ENCODE data around the gene ARHGEF12. TPM values are rescaled to one million over a fixed set of nuclear protein-coding genes. Genes with fewer than 3 reads are reported as not detected.

The ARHGEF12 gene
- total RNA-seq, 4 donors from 2014 or later: 99.7 to 135 (median 112) TPM

- H3K4me3 ChIP-seq: no peak overlapping the region
- ATAC-seq: no peak
- no peaks in the 10 kb centered on the region for H3K27me3 ChIP-seq
- WGBS, 2 donors (ENCODE audit: low coverage in 1 of 2): 28 to 42% methylated on average over 5 to 6 of the region's 6 CpGs
- TF ChIP-seq POLR2AphosphoS5 (IDR thresholded peaks at IDR 0.05): no peak
- no peak for TF ChIP-seq CTCF (IDR thresholded peaks at IDR 0.05)
- no peak for TF ChIP-seq EP300 (IDR thresholded peaks at IDR 0.05)
- TF ChIP-seq POLR2A (IDR thresholded peaks at IDR 0.05): no peak
- H3K9me3 ChIP-seq: no peaks in the 10 kb centered on the region
- peaks cover 0 to 33% (median 5%) of the 10 kb centered on the region in 3 donors for H3K4me1 ChIP-seq
- peak overlapping the region in 2 of 4 donors; percentile 8 to 50 for H3K27ac ChIP-seq
- H3K36me3 ChIP-seq: no peaks in the 10 kb centered on the region
These were observed 56.1 kb downstream of the ARHGEF12 start for GRCh38 chr11:120392314-120392713.

GRCh38 chr11:120392793-120393192 lies 56.6 kb downstream of the ARHGEF12 start:
- no peak for ATAC-seq
- 89 to 90% methylated on average over 1 to 2 of the region's 2 CpGs for WGBS, 2 donors (ENCODE audit: low coverage in 1 of 2)
- Histone ChIP-seq H3K9me3 (no peaks in the 10 kb centered on the region), H3K4me3 (no peak overlapping the region), H3K4me1 (peaks cover 0 to 33% (median 5%) of the 10 kb centered on the region in 3 donors), H3K27me3 (no peaks in the 10 kb centered on the region), H3K27ac (no peak overlapping the region), H3K36me3 (no peaks in the 10 kb centered on the region)
- TF ChIP-seq POLR2AphosphoS5 (IDR thresholded peaks at IDR 0.05) (no peak), EP300 (IDR thresholded peaks at IDR 0.05) (no peak), CTCF (IDR thresholded peaks at IDR 0.05) (no peak), POLR2A (IDR thresholded peaks at IDR 0.05) (no peak)

- Histone ChIP-seq H3K27me3 (no peaks in the 10 kb centered on the region), H3K36me3 (no peaks in the 10 kb centered on the region), H3K4me3 (no peak overlapping the region), H3K27ac (no peak overlapping the region), H3K9me3 (no peaks in the 10 kb centered on the region), H3K4me1 (peaks cover 0 to 33% (median 7%) of the 10 kb centered on the region in 3 donors)
- 100% methylated on average over 2 of the region's 2 CpGs; no CpG with 5 or more reads in 1 of the 2 donors for WGBS, 2 donors (ENCODE audit: low coverage in 1 of 2)
- TF ChIP-seq POLR2A (IDR thresholded peaks at IDR 0.05) (no peak), EP300 (IDR thresholded peaks at IDR 0.05) (no peak), CTCF (IDR thresholded peaks at IDR 0.05) (no peak), POLR2AphosphoS5 (IDR thresholded peaks at IDR 0.05) (no peak)
- no peak for ATAC-seq
These were observed 57.9 kb downstream of the ARHGEF12 start for GRCh38 chr11:120394119-120394518.

GRCh38 chr11:120395778-120396177 lies 59.6 kb downstream of the ARHGEF12 start:
- no peak overlapping the region for H3K27ac ChIP-seq
- TF ChIP-seq CTCF (IDR thresholded peaks at IDR 0.05) (no peak), POLR2A (IDR thresholded peaks at IDR 0.05) (no peak), EP300 (IDR thresholded peaks at IDR 0.05) (no peak), POLR2AphosphoS5 (IDR thresholded peaks at IDR 0.05) (no peak)
- H3K27me3 ChIP-seq: no peaks in the 10 kb centered on the region
- no peaks in the 10 kb centered on the region for H3K36me3 ChIP-seq
- WGBS, 2 donors (ENCODE audit: low coverage in 1 of 2): 72% methylated on average over 2 of the region's 3 CpGs; no CpG with 5 or more reads in 1 of the 2 donors
- no peak overlapping the region for H3K4me3 ChIP-seq
- ATAC-seq: no peak
- H3K4me1 ChIP-seq: peaks cover 3 to 41% (median 11%) of the 10 kb centered on the region in 3 donors
- H3K9me3 ChIP-seq: no peaks in the 10 kb centered on the region

- Histone ChIP-seq H3K9me3 (no peaks in the 10 kb centered on the region), H3K36me3 (no peaks in the 10 kb centered on the region), H3K27ac (no peak overlapping the region), H3K4me3 (no peak overlapping the region), H3K4me1 (peaks cover 7 to 34% (median 9%) of the 10 kb centered on the region in 3 donors), H3K27me3 (no peaks in the 10 kb centered on the region)
- ATAC-seq: no peak
- WGBS, 2 donors (ENCODE audit: low coverage in 1 of 2): 54 to 100% methylated on average over 1 to 2 of the region's 2 CpGs
- TF ChIP-seq POLR2AphosphoS5 (IDR thresholded peaks at IDR 0.05) (no peak), POLR2A (IDR thresholded peaks at IDR 0.05) (no peak), EP300 (IDR thresholded peaks at IDR 0.05) (no peak), CTCF (IDR thresholded peaks at IDR 0.05) (no peak)
These were observed 61.9 kb downstream of the ARHGEF12 start for GRCh38 chr11:120398132-120398531.
